GM19468 (cell line): Measurements from ENCODE around the gene VSIG10L.

Experiments
- ATAC-seq: cut with Tn5 transposase; IDR thresholded peaks from one replicate; pipeline ENCODE4 v1.9.1; 2021; ENCODE audit warnings: mild to moderate bottlenecking, moderate library complexity, moderate number of reproducible peaks; ENCODE audit not compliant: unreplicated experiment; ENCODE audit errors: extremely low read depth

The VSIG10L gene

DNA sequence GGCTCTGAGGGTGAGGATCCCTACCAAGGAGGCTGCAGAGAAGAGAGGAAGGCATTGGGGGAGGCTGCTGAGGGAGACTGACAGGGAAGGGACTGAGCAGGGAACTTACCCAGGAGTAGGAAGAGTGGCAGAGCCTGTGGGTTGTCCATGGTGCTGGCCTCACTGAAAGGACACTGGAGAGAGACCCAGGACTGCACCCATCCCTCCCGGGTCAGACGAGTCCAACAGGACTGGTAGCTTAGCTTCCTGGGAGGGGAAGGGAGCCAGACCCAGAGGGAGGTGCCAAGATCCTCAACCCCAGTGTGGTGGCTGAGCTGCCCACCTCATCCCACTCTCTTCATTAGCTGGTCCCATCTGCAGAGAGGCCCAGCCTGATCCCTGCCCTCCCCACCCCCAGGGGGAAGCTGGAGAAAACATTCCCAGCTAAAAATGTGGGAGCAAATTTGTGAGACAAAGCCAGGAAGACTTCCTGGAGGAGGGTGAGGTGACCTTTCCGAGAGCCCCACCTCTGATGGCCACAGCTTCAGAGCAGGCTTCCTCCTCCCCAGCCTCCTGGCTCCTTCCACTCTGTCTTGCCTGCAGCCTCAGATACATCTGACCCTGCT lies at the start of gene VSIG10L:
Gene VSIG10L (minus strand): TSS at position 164 of the 605 bp plus-strand sequence. CDS start 15 bp downstream, at position 149.
- ATAC-seq: no peak

DNA sequence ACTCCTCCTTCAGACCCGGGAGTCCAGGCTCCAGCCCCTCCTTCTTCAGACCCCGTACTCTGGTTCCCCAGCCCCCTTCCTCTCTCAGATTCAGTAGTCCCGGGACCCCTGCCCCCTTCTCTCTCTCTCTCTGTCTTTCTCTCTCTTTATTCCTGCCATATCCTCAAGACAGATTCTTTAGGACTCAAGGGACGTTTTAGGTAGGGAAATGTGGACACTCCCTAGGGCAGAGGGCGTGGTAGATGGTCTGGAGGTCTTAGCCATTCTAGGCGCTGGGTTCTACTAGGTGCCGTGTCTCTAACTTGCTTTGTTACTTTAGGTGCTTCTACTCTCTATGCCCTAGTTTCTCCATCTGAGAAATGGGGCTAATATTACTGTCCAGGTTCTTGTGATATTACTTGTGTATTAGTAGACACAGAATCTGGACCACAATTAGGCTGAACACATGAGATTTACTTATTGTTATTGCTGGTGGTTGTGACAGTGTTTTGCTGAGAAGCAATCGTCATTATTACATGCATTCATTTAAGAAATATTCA lies 49.2 kb upstream of the VSIG10L start:
- no peak for ATAC-seq

DNA sequence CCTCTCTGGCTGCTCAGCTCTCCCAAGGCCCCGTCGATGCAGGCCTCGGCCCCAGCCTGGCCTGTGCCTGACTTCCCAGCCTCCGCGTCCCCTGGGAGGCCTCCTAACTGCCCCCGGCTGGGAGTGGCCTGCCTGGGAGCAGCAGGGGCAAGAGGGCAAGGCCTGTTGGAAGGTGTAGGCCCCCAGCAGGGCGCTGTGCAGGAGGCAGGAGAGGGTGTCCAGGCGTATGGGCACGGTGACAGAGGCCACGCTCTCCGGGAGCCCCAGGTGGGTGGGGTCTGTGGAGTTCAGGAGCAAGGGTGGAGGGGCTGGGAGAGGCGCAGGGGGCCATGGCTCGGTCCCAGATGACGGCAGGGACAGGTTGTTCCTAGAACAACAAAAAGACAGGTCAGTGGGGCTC lies 47.2 kb upstream of the VSIG10L start:
- no peak for ATAC-seq

DNA sequence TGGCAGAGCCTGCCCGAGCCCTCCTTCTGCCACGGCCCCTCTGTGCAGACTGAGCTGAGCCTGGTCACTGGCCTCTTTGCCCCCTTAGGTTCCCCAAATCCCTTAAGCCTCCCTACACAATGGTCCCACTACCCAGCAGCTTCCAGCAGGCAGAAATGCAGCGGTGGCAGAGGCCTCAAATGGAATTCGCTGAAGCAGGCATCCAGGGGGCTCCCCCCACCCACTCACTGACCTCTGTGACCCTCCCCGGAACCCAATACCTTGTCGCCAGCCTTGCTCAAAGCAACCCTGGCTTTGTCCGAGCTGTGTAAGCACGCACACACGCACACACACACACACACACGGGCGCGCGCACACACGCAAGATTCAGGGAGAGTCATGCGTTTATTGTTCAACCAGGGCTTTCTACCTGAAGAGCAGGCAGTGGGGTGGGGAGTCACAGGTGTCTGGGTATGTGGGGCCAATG lies 46.0 kb upstream of the VSIG10L start, which contains the start of gene LIM2:
Gene LIM2 (minus strand): TSS at position 51 of the 466 bp plus-strand sequence. CDS start 531 bp downstream, outside the sequence.
- ATAC-seq: no peak

DNA sequence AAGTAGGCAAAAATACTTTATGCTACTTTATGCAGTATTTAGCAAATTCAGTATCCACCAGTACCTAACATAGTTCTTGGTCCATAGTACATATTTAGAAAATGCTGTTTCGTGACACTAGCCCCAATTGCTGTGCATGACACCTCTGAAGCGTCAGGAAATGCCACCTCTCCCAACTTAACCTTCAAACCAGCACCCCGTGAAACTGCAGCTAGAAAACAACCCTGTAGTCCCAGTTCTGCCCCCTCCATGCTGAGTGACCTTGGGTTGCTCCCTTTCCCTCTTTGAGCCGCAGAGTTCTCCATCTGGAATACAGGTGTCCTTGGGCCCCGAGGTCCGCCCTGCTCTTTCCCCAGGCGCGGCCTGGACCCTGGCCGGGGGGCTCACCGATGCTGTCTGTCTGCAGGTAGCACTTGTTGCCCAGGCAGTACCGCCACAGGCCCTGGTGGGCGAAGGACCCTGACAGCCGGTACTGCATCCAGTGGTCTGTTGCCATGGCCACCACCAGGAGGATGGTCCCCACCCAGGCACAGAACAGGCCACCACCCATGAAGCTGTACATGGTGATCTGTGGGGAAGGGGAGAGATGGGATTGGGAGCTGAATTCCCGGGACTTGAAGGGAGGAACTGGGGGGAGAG lies 45.1 kb upstream of the VSIG10L start:
- ATAC-seq: no peak

DNA sequence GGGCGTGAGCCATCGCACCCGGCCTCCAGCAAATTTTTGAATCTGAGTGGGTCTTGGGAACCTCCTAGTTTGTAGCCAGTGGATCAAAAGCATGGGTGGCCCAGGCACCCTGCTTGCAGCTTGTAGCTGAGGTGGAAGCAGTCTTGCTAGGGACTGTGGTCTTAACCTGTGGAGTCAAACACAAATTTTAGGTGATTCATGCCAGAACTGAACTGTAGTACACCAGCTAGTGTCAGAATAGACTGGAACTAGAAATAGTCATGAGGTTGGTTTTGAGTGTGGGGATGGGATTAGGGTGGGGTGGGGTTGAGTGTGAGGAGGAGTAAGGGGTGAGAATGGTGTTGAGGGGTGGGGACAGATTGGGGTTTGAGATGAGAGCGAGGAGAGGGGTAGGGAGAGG lies 40.1 kb upstream of the VSIG10L start:
- ATAC-seq: no peak

DNA sequence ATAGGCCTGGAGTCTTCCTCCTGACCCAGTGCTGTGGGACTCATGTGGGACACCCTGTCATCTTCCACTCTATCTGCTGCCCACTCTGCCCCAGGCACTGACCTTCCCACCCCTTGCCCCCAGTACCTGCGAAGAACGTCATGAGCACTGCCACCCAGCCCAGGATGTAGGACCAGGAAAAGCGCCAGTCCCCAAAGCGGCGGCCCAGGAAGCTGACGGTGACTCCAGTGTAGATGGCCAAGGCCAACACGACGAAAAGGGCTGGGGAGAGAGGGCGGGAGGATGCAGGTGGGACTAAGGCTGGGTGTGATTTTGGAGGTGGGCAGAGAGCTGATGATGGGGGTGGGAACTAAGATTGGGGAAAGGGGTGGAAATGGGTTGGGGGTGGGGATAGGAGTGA lies 38.4 kb upstream of the VSIG10L start:
- ATAC-seq: no peak

DNA sequence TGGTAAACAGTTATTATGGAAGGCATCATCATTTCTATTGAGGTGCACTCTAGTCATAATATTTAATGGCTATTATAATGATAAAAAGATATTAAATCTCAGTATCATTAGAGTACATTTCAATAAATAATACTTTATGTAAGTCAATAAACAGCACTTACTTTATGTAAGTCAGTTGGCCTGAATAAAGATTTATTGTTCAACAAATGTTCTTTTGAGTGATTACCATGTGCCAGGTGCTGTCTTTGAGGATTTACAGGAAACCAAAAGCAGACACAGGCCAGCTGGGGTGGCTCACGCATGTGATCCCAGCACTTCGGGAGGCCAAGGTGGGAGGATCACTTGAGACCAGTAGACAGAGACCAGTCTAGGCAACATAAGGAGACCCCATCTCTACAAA lies 35.5 kb upstream of the VSIG10L start:
- no peak for ATAC-seq

DNA sequence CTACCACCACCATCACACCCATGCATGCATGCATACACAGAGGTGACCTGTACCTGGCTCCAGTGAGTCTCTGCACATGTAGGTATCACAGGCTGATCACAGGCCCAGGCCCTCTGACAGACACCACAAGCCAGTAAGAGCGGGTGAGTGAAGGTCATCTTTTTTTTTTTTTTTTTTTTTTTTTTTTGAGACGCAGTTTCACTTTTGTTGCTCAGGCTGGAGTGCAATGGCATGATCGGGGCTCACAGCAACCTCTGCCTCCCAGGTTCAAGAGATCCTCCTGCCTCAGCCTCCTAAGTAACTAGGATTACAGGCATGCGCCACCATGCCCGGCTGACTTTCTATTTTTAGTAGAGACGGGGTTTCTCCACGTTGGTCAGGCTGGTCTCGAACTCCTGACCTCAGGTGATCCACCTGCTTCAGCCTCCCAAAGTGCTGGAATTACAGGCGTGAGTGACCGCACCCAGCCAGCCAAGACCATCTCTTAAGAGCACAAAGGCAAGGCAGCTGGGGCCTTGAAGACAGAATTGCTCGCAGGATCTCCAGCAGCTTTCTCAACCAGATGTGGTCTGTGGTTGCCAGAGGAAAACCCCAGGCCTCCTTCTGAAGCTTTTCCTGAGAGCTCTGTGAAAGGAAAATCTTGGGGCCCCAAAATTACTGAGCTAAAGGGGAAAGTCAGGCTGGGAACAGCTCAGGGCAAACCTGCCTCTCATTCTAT lies 33.7 kb upstream of the VSIG10L start:
- ATAC-seq: no peak

DNA sequence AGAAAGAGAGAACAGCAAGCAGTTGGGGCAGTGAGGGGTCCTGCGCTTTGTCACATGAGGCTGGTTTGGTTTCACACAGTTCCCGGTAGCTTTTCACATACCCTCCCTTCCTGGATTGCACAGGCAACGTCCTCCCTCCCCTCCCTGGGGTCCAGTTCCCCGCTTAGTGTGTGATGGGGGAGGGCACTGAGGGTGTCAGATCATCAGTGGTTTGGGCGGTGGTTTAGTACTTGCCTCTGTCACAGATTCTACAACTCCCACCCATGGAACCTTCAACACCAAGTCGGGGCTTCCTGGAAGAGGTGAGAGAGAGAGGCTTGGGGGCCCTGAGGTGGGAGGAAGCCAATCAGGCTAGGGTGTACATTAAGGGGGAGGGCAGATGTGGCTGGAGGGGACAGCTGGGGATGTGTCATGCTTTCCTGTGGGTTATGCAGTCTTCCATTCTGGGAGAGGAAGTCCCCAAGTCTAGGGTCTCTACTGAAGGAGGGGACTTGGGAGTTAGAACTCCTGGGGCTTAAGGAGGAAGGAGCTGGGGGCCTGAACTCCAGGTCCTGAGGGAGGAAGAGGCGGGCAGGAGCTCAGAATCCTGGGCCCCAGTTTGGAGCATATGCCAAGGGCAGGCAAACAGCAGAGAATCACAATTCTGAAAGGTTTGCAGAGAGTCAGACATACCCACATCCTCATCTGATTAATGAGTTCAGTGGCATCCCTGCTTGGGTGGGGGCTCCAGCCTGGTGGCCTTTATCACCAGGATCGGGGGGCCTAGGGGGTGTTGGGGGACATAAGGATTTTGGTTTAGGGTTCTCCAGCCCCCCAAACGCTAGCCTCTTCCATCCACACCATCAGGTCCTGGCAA lies 30.9 kb upstream of the VSIG10L start, which contains the start of gene NKG7:
Gene NKG7 (minus strand): TSS at position 6 of the 856 bp plus-strand sequence. CDS start 119 bp downstream, outside the sequence.
- no peak for ATAC-seq

DNA sequence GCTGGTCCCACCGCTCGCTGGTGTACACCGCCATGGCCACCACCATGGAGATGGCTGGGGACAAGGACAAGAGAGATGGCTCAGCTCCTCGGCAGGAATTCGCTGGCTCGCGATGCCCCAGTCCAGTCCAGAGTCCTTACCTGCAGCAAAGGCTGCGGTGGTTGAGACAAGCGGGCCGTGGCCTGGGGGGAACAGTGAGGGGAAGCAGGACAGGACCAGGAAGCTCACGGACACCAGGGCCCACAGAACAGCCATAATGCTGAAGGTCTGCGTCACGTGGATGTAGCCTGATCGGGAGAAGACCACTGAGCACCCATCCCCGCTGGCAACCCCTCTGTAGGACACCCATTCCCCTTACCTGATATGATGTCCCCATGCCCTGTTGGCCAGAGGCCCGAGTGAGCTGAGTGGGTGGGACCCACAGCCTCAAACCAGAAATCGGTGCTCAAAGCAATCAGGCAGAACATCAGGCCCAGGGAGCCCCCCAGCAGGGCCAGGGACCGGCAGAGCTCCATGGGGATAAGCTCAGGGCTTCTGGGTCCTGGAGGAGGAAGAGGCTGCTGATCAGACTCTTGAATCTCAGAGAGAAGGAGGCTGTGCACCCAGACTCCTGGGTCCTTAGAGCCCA lies 30.2 kb upstream of the VSIG10L start:
- no peak for ATAC-seq

DNA sequence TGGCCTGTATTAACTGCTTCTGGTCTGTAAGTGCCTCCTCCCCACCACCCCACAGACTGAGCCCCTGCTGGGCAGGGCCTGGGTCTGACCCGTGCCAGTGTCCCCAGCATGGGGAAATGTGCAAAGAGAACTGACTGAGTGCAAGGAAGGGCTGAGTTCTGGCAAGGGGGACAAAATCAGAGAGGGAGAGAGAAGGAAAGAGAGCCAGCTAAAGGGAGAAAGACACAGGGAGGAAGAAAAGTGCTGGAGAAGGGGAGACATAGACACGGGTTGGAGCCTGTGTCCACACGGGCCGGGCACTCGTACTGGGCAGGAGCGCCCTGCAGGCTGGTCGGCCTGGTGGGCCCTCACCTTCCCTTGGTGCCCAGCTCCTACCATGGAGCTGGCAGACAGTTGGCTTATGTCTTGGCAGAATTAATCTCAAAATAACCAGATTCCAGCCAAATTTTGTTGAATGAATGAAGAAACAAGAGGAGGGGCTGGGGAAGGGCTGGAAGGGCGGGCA lies 29.3 kb upstream of the VSIG10L start:
- no peak for ATAC-seq

DNA sequence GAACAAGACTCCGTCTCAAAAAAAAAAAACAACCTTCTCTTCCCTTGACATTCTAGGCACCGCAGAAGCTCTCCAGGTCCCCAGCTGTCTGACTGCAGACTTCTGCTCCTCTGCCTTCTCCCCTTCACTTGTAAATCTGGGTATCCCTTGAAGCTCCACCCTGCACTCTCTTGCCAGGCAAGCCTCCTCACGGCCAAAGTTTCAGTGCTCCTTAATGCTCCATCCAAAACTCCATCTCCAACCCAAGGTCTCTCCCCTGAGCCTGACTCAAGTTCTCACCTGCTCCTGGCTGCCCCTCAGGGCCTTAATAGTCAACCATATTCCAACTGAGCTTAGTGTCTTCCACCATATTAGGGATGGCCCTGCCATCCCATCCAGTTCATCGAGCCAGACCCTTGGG lies 28.3 kb upstream of the VSIG10L start:
- no peak for ATAC-seq

DNA sequence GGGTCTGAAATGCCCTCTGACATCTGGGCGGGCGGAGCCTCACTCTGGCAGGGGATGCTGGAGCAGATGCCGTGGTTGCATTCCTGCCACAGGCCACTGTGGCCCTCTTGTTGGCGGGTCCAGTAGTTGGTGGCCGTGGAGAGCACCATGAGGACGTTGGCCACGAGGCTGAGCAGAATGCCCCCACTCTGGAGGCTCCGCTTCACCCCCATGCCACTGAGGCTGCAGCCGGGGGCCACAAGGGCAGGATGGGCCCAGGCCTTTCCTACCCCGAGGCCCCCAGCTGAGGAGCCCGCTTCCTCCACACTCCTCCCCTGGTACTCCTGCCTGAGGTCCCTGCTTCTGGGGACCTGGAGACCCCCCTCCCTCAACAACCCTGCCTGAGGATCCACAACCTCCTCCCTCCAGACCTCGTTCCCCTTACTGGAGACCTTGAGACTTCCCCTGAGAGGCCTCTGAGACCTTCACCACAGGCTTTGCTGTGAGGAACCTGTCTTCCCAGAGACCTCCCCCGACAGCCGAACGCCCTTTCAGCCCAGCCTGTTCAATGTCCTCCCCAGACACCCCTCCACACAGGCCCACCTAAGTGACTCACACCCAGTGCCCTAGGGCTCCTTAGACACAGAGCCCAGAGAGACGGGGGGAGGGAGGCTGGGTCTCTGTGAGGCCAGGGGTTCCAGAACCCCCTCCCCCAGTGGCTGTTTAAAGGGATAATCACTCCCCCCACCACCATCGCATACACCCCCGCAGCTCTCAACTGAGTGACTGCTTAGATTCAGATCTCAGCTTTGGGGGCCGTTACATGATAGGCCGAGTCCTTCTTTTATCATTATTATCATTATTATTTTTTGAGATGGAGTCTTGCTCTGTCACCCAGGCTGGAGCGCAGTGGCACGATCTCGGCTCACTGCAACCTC lies 26.7 kb upstream of the VSIG10L start, which contains the start of gene CLDND2:
Gene CLDND2 (minus strand): TSS at position 638 of the 917 bp plus-strand sequence. CDS start 426 bp downstream, at position 212.
- no peak for ATAC-seq

DNA sequence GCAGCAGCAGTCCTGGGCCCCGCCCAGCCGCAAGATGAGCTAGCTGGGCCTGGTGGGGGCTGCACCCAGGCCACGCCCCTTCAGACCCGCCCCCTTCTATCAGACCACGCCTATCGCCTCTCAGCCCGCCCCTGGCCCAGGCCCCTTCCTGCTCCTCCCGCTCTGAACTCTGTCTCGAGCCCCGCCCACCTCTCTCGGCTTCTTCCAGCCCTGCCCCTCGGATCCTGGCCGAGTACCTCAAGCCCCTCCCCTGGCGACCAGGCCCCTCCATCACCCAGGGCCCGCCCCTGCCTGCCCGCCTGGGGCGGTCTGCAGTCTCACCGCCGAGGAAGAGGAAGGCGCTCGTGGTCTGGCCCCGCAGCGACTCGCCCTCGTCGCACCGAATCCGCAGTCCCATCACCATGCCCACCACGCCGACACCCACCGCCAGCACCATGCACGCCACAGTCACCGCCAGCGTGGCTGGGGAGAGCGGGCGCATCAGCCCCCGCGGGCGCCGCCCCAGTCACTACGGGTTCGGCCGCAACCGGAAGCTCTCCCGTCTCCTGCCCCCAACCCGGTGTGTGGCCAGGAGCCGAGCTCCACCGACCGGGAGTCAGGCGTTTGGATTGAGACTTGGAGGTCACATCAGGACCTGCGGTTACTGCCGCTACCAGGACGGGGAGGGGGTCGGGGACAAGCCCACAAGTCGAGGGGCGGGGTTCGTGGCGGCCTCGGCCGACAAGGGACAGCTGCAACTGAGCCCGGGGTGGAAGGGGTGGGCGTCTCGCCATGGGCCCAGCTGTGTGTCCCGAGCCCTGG lies 25.8 kb upstream of the VSIG10L start:
- ATAC-seq: peak; percentile 51

DNA sequence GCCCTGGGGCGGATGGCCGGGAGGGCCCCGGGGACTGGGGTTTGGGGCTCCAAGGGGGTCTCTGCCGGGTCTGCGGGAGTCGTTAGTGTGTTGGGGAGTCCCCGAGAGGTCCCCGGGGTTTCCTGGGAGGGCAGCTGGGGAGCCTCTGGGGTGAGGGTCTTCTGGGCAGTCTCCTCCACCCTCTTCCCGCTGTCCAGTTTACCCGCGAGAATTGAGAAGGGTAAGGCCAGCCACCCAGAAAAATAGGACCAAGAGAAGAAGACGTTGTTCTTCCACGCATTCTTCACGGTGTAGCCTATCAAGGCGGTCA lies 25.3 kb upstream of the VSIG10L start:
- no peak for ATAC-seq

DNA sequence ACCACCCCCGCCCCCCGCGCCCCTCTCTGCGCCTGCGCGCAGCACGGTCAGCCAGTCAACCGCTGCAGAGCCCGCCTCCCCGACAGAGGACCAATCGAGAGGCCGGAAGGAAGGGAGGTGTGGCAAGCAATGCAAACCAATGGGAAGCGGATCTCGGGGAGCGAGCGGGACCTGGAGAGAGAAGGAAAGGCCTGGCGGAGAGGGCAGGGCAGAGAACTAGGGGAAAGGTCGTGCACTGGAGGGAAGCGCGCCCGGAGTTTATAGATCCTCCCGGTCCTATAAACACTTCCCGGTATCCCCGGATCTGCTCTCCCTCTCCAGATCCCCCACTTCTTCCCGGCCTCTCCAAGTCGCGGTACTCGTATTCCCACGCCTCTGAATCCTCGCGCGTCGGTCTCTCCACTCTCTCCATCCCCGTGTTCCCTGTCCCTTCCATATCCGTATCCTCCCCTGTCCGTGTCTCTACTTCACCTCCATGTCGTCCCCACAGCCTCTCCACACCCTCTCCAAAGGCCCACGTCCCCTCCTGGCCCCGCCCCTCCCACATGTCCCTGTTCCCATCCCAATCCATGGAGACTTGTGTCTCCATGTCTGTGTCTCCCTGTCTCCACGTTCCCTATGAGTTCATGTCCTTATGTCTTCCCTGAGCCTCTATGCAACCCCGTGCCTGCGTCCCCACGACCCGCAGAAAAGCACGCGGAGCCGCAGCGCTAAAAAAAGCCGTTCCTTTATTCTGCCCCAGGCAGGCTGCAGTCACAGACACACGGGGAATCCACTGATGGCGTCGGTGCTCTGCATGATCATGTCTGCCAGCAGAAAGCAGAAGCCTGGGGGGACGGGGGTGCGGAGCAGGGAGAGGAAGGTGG lies 24.7 kb upstream of the VSIG10L start:
- no peak for ATAC-seq
